DMS153 treated with DMSO at 0.1 percent for 48 hours (cell line): ENCODE results near the gene GHRH.
A peak's percentile ranks its signal among the peaks of the same experiment; 100 is the strongest.

Experiments used
- DNase-seq: peaks from one replicate; lab custom pipeline; 2025; ENCODE audit not compliant: unreplicated experiment; lab: John Stamatoyannopoulos, UW

Gene GHRH

GRCh38 chr20:37261714-37262113 lies at the start of gene GHRH:
TSS of gene GHRH (minus strand) at chr20:37261814. CDS start at chr20:37256889, 4,925 bp downstream.
- no peak for DNase-seq

- DNase-seq = no peak
Measured at GRCh38 chr20:37310951-37311350, 49.3 kb upstream of the GHRH start.

- DNase-seq = no peak
Measured at GRCh38 chr20:37309936-37310590, 48.4 kb upstream of the GHRH start.

- no peak for DNase-seq
Measured at GRCh38 chr20:37309290-37309689, 47.7 kb upstream of the GHRH start.

- DNase-seq = no peak
Measured at GRCh38 chr20:37308086-37309050, 46.8 kb upstream of the GHRH start.

- no peak for DNase-seq
Measured at GRCh38 chr20:37305839-37306238, 44.2 kb upstream of the GHRH start.

GRCh38 chr20:37305079-37305478 lies 43.5 kb upstream of the GHRH start:
- DNase-seq = no peak

GRCh38 chr20:37303637-37304036 lies 42.0 kb upstream of the GHRH start:
- no peak for DNase-seq

GRCh38 chr20:37302981-37303380 lies 41.4 kb upstream of the GHRH start:
- DNase-seq = no peak

GRCh38 chr20:37301558-37301957 lies 39.9 kb upstream of the GHRH start:
- DNase-seq = no peak

GRCh38 chr20:37301120-37301519 lies 39.5 kb upstream of the GHRH start:
- DNase-seq = no peak

- no peak for DNase-seq
Measured at GRCh38 chr20:37299718-37300528, 38.3 kb upstream of the GHRH start.

GRCh38 chr20:37298190-37298939 lies 36.8 kb upstream of the GHRH start:
- DNase-seq = no peak

- DNase-seq = no peak
Measured at GRCh38 chr20:37297066-37297736, 35.6 kb upstream of the GHRH start.

- DNase-seq = peak; percentile 17
Measured at GRCh38 chr20:37296371-37296770, 34.8 kb upstream of the GHRH start.

- DNase-seq = peak; percentile 84
Measured at GRCh38 chr20:37295595-37295994, 34.0 kb upstream of the GHRH start.

- no peak for DNase-seq
Measured at GRCh38 chr20:37295001-37295400, 33.4 kb upstream of the GHRH start.

GRCh38 chr20:37294262-37294981 lies 32.8 kb upstream of the GHRH start:
- no peak for DNase-seq

GRCh38 chr20:37293301-37293943 lies 31.8 kb upstream of the GHRH start:
- DNase-seq = no peak
